K562 (cell line): ENCODE measurements around the gene BTG2.

Experiments
- CTCF ChIP-seq, 3 experiments: IDR thresholded peaks in 2 of 3; conservative IDR thresholded peaks in 1 of 3; 2 replicates each; pipeline ENCODE4 v1.5.1; 2011 to 2012; ENCODE audit warnings: low read length in 3 of 3, mild to moderate bottlenecking in 3 of 3, control low read depth in 2 of 3, improper control_type of control experiment in 1 of 3, inconsistent platforms in 1 of 3, low read depth in 1 of 3, mixed read lengths in 1 of 3, moderate library complexity in 1 of 3; ENCODE audit not compliant: insufficient read depth in 2 of 3
- HMBOX1 ChIP-seq: sonication (generic); IDR thresholded peaks from 2 replicates; pipeline ENCODE4 v1.6.1; 2016
- HOMEZ ChIP-seq: fragments of 250-450 bp; sonication (Bioruptor Pico); IDR thresholded peaks from 2 replicates; pipeline ENCODE4 v1.4.0; 2020; ENCODE audit warnings: mild to moderate bottlenecking, moderate library complexity
- KLF10 ChIP-seq: fragments of 250-450 bp; sonication (Bioruptor Pico); IDR thresholded peaks from 2 replicates; pipeline ENCODE4 v1.6.1; 2021; ENCODE audit warnings: matching md5 sums
- RAD21 ChIP-seq, 2 experiments: fragments of 250-450 bp in 1 of 2; fragments of 450-650 bp in 1 of 2; sonication (Bioruptor Pico) in 1 of 2; formaldehyde crosslinking in 1 of 2; IDR thresholded peaks in 1 of 2; conservative IDR thresholded peaks in 1 of 2; 2 replicates each; pipeline versions ENCODE4 v1.4.0 to v1.8.0; 2020 to 2022; ENCODE audit warnings: mild to moderate bottlenecking in 2 of 2, moderate library complexity in 1 of 2
- TAF1 ChIP-seq: IDR thresholded peaks from 2 replicates; pipeline ENCODE4 v1.6.1; 2011; ENCODE audit warnings: mild to moderate bottlenecking, low read length, moderate library complexity; ENCODE audit not compliant: insufficient read depth, control insufficient read depth, severe bottlenecking; ENCODE audit errors: extremely low read depth
- ZNF239 ChIP-seq: fragments of 250-450 bp; sonication (Bioruptor Pico); IDR thresholded peaks from 2 replicates; pipeline ENCODE4 v1.4.0; 2020; ENCODE audit warnings: mild to moderate bottlenecking
- TF ChIP-seq, protein P1 (sequence below): sonication (generic); formaldehyde crosslinking; IDR thresholded peaks from 2 replicates; pipeline ENCODE4 v1.8.1; 2023; ENCODE audit warnings: mild to moderate bottlenecking, missing genetic modification reagents

DNA sequence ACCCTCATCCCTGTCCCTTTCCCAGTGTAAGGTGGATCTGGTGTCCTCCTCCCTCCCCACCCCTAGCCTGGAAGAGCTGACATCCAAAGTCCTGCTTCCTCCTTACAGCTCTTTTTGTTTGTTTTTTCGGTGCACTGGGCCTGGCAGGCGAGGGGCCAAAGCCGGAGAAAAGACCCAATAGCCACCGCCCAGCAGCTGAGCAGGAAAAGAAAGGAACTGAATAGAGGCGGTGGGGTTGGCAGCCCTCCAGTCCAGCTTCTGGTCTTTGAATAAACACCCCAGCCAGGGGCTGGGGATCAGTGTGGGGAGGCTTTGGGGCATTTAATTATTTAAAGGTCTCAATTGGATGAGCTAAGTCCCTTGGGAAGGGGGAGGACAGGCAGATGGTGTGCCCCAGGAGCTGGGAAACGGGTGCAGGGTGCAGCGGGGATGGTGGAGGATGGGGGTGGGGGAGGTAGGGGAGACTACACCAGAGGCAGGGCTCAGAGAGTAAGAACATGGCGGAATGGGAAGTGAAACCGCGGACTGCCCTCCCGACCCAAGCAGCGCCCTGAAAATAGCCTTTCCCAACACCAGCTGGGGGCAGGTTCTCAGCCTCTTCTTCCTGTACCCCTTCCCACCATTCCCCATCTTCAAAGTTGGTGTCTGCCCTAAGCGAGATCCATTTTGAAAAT is 20.2 kb downstream of the BTG2 start:
- TF ChIP-seq ZNF239, result no peak
- TF ChIP-seq CTCF (IDR thresholded peaks at IDR 0.05 in 2 of 3, conservative IDR thresholded peaks at IDR 0.05 in 1 of 3; ENCODE audit: insufficient read depth in 2 of 3, low read depth in 1 of 3, low read length in 3 of 3), result no peak
- TF ChIP-seq HOMEZ (CRISPR knock-in tag), result no peak
- no peak for TF ChIP-seq KLF10
- TF ChIP-seq, protein P1, sequence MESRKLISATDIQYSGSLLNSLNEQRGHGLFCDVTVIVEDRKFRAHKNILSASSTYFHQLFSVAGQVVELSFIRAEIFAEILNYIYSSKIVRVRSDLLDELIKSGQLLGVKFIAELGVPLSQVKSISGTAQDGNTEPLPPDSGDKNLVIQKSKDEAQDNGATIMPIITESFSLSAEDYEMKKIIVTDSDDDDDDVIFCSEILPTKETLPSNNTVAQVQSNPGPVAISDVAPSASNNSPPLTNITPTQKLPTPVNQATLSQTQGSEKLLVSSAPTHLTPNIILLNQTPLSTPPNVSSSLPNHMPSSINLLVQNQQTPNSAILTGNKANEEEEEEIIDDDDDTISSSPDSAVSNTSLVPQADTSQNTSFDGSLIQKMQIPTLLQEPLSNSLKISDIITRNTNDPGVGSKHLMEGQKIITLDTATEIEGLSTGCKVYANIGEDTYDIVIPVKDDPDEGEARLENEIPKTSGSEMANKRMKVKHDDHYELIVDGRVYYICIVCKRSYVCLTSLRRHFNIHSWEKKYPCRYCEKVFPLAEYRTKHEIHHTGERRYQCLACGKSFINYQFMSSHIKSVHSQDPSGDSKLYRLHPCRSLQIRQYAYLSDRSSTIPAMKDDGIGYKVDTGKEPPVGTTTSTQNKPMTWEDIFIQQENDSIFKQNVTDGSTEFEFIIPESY (CRISPR knock-in tag), result no peak
- no peak for TF ChIP-seq HMBOX1
- no peak for TF ChIP-seq TAF1
- no peak for TF ChIP-seq RAD21 (CRISPR knock-in tag; conservative IDR thresholded peaks at IDR 0.05 in 1 of 2, IDR thresholded peaks at IDR 0.05 in 1 of 2)
